BLaER1 treated with 17β-estradiol and CSF1 and Interleukin-3, amounts not matched to agents 10 nM and 100 nM (cell line): ENCODE data around the gene ELK1.

Experiments used
- H3K27ac ChIP-seq, 11 experiments: shearing (Covaris generic); formaldehyde crosslinking; 2 replicates each; pipeline ENCODE4 v1.8.1; 2022
- H3K27me3 ChIP-seq, 11 experiments: shearing (Covaris generic); formaldehyde crosslinking; 2 replicates each; pipeline ENCODE4 v1.8.1; 2022
- H3K36me3 ChIP-seq, 11 experiments: shearing (Covaris generic); formaldehyde crosslinking; 2 replicates each; pipeline ENCODE4 v1.8.1; 2022
- H3K4me1 ChIP-seq, 10 experiments: shearing (Covaris generic); formaldehyde crosslinking; 2 replicates each; pipeline ENCODE4 v1.8.1; 2022
- H3K4me2 ChIP-seq, 11 experiments: shearing (Covaris generic); formaldehyde crosslinking; 2 replicates each; pipeline ENCODE4 v1.8.1; 2022
- H3K4me3 ChIP-seq, 10 experiments: shearing (Covaris generic); formaldehyde crosslinking; 2 replicates each; pipeline ENCODE4 v1.8.1; 2022
- H3K9ac ChIP-seq, 11 experiments: shearing (Covaris generic); formaldehyde crosslinking; 2 replicates each; pipeline ENCODE4 v1.8.1; 2022
- H3K9me3 ChIP-seq, 11 experiments: shearing (Covaris generic); formaldehyde crosslinking; replicated peaks in 1 of 11; 2 replicates each; pipeline ENCODE4 v1.8.1; 2022
- H4K20me1 ChIP-seq, 11 experiments: shearing (Covaris generic); formaldehyde crosslinking; 2 replicates each; pipeline ENCODE4 v1.8.1; 2022
- Cebpa-rat ChIP-seq, 11 experiments: shearing (Covaris generic); IDR thresholded peaks; 2 replicates each; pipeline ENCODE4 v1.8.1; 2022

The ELK1 gene

GRCh38 chrX:47664737-47665136 lies 14.4 kb upstream of the ELK1 start:
- H3K27ac ChIP-seq: no peak overlapping the region
- H3K36me3 ChIP-seq: no peaks in the 10 kb centered on the region
- no peak overlapping the region for H3K9ac ChIP-seq
- H3K27me3 ChIP-seq: peaks cover 44 to 75% (median 71%) of the 10 kb centered on the region in 11 experiments
- no peak overlapping the region for H3K4me3 ChIP-seq
- H3K4me1 ChIP-seq: peaks cover 4 to 31% (median 12%) of the 10 kb centered on the region in 10 experiments; a peak in 17 of 20 replicates
- H3K9me3 ChIP-seq: no peaks in the 10 kb centered on the region
- H3K4me2 ChIP-seq: no peak overlapping the region
- no peaks in the 10 kb centered on the region for H4K20me1 ChIP-seq
- no peak for TF ChIP-seq Cebpa-rat (IDR thresholded peaks at IDR 0.05)

DNA sequence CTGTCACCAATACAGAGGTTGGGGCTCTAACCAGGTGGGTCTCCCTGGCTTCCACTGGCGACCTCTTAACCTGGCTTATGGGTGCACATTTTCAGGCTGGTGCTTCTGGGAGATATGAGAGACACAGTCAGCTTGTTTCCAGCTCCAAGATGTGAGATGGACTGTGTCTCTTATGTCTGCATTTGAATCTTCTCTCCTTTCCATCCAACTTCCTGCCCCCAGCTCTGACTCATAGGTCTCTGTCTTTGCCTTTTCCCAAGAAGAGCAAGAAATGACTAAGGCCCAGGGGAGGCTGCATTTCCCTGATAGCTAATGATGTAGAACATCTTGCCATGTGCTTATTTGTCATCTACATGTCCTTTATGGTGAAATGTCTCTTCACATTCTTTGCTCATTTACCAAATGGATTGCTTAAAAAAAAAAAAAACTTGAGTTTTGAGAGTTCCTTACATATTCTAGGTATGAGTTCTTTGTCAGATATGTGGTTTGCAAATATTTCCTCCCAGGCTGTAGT lies 11.8 kb upstream of the ELK1 start:
- no peak for TF ChIP-seq Cebpa-rat (IDR thresholded peaks at IDR 0.05)

DNA sequence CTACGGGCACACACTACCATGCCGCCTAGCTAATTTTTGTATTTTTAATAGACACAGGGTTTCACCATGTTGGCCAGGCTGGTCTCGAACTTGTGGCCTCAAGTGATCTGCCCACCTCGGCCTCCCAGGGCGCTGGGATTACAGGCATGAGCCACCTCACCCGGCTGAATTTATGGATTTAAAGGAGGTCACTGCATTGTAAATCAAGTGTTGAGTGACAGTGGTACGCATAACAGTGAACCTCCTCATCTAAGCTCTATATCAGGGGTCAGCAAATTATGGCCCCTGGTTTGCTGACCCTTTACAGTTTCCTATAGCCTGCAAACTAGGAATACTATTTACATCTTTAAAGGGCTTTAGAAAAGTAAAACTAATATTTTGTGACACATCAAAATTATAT lies 11.2 kb upstream of the ELK1 start:
- Histone ChIP-seq H3K36me3 (peaks cover 6 to 15% (median 12%) of the 10 kb centered on the region in 11 experiments; a peak in 21 of 22 replicates), H4K20me1 (peaks cover 0 to 10% (median 0%) of the 10 kb centered on the region in 11 experiments; a peak in 2 of 22 replicates), H3K9ac (peak overlapping the region in 2 of 11 experiments; percentile 8 to 44; a peak in 2 of 22 replicates), H3K4me3 (no peak overlapping the region), H3K4me2 (peak overlapping the region in 7 of 11 experiments; percentile 22 to 75 (median 61); a peak in 11 of 22 replicates), H3K27ac (peak overlapping the region in 9 of 11 experiments; percentile 52 to 72 (median 65); a peak in 13 of 22 replicates), H3K27me3 (peaks cover 38 to 86% (median 74%) of the 10 kb centered on the region in 11 experiments), H3K9me3 (peaks cover 0 to 10% (median 0%) of the 10 kb centered on the region in 11 experiments; a peak in 1 of 22 replicates), H3K4me1 (peaks cover 4 to 45% (median 16%) of the 10 kb centered on the region in 10 experiments; a peak in 17 of 20 replicates)
- no peak for TF ChIP-seq Cebpa-rat (IDR thresholded peaks at IDR 0.05)

More for the DNA sequence above, 11.8 kb upstream of the ELK1 start:
- Histone ChIP-seq H4K20me1 (peaks cover 0 to 6% (median 0%) of the 10 kb centered on the region in 11 experiments; a peak in 2 of 22 replicates), H3K4me2 (peak overlapping the region in 9 of 11 experiments; percentile 22 to 75 (median 58); a peak in 15 of 22 replicates), H3K4me1 (peaks cover 4 to 38% (median 16%) of the 10 kb centered on the region in 10 experiments; a peak in 17 of 20 replicates), H3K36me3 (peaks cover 0 to 8% (median 5%) of the 10 kb centered on the region in 11 experiments; a peak in 16 of 22 replicates), H3K27me3 (peaks cover 44 to 85% (median 74%) of the 10 kb centered on the region in 11 experiments), H3K4me3 (no peak overlapping the region), H3K27ac (peak overlapping the region; percentile 3 to 72 (median 65); a peak in 19 of 22 replicates), H3K9me3 (peaks cover 0 to 10% (median 0%) of the 10 kb centered on the region in 11 experiments; a peak in 1 of 22 replicates), H3K9ac (peak overlapping the region in 5 of 11 experiments; percentile 7 to 44 (median 12); a peak in 3 of 22 replicates)

DNA sequence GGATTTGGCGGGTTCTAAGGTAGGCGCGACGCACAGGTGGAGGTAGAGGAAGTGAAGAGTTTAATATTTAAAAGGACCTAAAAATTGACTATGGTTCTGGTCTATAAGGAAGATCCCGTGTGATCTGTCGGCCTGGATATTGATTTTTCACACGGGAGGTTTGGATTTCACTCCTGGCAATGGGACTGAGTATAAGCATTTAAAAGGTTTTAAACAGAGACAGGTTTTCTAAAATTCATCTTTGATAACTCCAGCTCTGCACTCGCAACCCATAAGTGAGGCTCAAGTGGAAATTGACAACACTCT lies 9.0 kb upstream of the ELK1 start:
- H3K27me3 ChIP-seq: peaks cover 33 to 85% (median 74%) of the 10 kb centered on the region in 11 experiments
- peak overlapping the region; percentile 26 to 68 (median 47); a peak in 21 of 22 replicates for H3K4me2 ChIP-seq
- H3K27ac ChIP-seq: peak overlapping the region; percentile 89 to 96 (median 93)
- H3K9me3 ChIP-seq: peaks cover 0 to 10% (median 0%) of the 10 kb centered on the region in 11 experiments; a peak in 1 of 22 replicates
- peaks cover 14 to 37% (median 31%) of the 10 kb centered on the region in 11 experiments for H3K36me3 ChIP-seq
- peaks cover 4 to 46% (median 16%) of the 10 kb centered on the region in 10 experiments; a peak in 17 of 20 replicates for H3K4me1 ChIP-seq
- H3K4me3 ChIP-seq: peak overlapping the region; percentile 55 to 73 (median 66); a peak in 19 of 20 replicates
- no peak for TF ChIP-seq Cebpa-rat (IDR thresholded peaks at IDR 0.05)
- H4K20me1 ChIP-seq: peaks cover 0 to 20% (median 0%) of the 10 kb centered on the region in 11 experiments; a peak in 3 of 22 replicates
- peak overlapping the region in 10 of 11 experiments; percentile 85 to 93 (median 89); a peak in 16 of 22 replicates for H3K9ac ChIP-seq

DNA sequence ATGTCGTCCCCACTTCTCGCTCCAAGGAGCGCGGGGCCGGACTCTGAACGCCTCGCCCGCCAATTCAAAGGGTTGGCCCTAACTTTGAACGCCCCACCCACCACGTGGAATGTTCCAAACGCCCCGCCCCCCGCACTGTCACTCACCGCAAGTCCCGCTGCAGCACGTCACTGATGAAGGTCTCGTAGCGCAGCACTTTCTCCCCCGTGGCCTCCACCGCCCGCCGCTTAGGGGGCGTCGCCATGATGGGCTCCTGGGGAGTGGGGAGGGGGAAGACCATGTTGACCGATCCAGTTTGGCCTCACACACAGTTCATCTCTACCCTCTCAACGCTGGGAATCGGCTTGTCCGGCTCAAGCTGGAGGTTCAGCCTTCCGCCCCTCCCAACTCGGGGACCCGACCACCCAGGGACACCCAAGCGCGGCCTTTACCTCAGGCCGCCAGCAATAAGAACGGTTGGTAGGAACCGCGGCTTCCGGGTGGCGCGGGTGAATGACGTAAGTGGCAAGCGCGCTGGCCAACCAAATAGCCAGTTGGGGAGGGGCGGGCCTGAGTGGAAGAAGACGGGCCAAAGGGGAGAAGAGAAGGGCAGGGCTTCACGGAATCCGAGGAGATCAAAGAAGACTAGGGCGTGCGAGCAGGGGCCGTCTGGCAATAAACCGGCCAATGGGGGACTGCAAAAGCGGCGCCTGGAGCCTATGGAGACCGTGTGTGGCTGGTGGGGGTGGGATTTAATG lies 8.5 kb upstream of the ELK1 start, which contains the start of gene UXT:
Gene UXT (minus strand): TSS at position 497 of the 737 bp plus-strand sequence. CDS start 253 bp downstream, at position 244.
- H3K36me3 ChIP-seq: peaks cover 14 to 42% (median 35%) of the 10 kb centered on the region in 11 experiments
- H3K9ac ChIP-seq: peak within 1 kb of the TSS; percentile 85 to 93 (median 89)
- H3K4me1 ChIP-seq: peaks cover 4 to 46% (median 16%) of the 10 kb centered on the region in 10 experiments; a peak in 17 of 20 replicates
- peak within 1 kb of the TSS; percentile 43 to 68 (median 61) for H3K4me2 ChIP-seq
- H3K27ac ChIP-seq: peak within 1 kb of the TSS; percentile 89 to 96 (median 93)
- H4K20me1 ChIP-seq: peaks cover 0 to 20% (median 0%) of the 10 kb centered on the region in 11 experiments; a peak in 3 of 22 replicates
- peak within 1 kb of the TSS; percentile 55 to 73 (median 66) for H3K4me3 ChIP-seq
- H3K9me3 ChIP-seq: peaks cover 0 to 10% (median 0%) of the 10 kb centered on the region in 11 experiments; a peak in 1 of 22 replicates
- H3K27me3 ChIP-seq: peaks cover 34 to 85% (median 74%) of the 10 kb centered on the region in 11 experiments
- TF ChIP-seq Cebpa-rat (IDR thresholded peaks at IDR 0.05): no peak

GRCh38 chrX:47658301-47658683 lies 7.9 kb upstream of the ELK1 start:
- Histone ChIP-seq H3K4me3 (peak overlapping the region; percentile 55 to 73 (median 66)), H3K4me1 (peaks cover 4 to 46% (median 16%) of the 10 kb centered on the region in 10 experiments; a peak in 17 of 20 replicates), H3K4me2 (peak overlapping the region; percentile 43 to 68 (median 58)), H3K27ac (peak overlapping the region; percentile 36 to 96 (median 93); a peak in 21 of 22 replicates), H3K36me3 (peaks cover 14 to 47% (median 41%) of the 10 kb centered on the region in 11 experiments), H3K27me3 (peaks cover 37 to 85% (median 76%) of the 10 kb centered on the region in 11 experiments), H3K9ac (peak overlapping the region; percentile 85 to 93 (median 89); a peak in 21 of 22 replicates), H3K9me3 (peaks cover 0 to 10% (median 0%) of the 10 kb centered on the region in 11 experiments; a peak in 1 of 22 replicates), H4K20me1 (peaks cover 0 to 20% (median 0%) of the 10 kb centered on the region in 11 experiments; a peak in 4 of 22 replicates)
- TF ChIP-seq Cebpa-rat (IDR thresholded peaks at IDR 0.05): no peak

- Histone ChIP-seq H3K27me3 (peaks cover 57 to 87% (median 80%) of the 10 kb centered on the region in 11 experiments), H3K4me3 (peak overlapping the region; percentile 37 to 73 (median 56); a peak in 19 of 20 replicates), H3K36me3 (peaks cover 9 to 51% (median 39%) of the 10 kb centered on the region in 11 experiments; a peak in 20 of 22 replicates), H3K4me2 (peak overlapping the region; percentile 46 to 79 (median 71)), H3K27ac (peak overlapping the region in 9 of 11 experiments; percentile 8 to 59 (median 34); a peak in 16 of 22 replicates), H3K4me1 (peaks cover 19 to 32% (median 27%) of the 10 kb centered on the region in 10 experiments), H3K9ac (peak overlapping the region; percentile 29 to 82 (median 57); a peak in 19 of 22 replicates), H4K20me1 (peaks cover 0 to 39% (median 0%) of the 10 kb centered on the region in 11 experiments; a peak in 11 of 22 replicates), H3K9me3 (peaks cover 0 to 9% (median 0%) of the 10 kb centered on the region in 11 experiments; a peak in 2 of 22 replicates)
- TF ChIP-seq Cebpa-rat (IDR thresholded peaks at IDR 0.05): no peak
Measured at GRCh38 chrX:47651043-47651905, 911 bp upstream of the ELK1 start.
